ENCODE data around the gene C1QL2.

C1QL2 gene

DNA sequence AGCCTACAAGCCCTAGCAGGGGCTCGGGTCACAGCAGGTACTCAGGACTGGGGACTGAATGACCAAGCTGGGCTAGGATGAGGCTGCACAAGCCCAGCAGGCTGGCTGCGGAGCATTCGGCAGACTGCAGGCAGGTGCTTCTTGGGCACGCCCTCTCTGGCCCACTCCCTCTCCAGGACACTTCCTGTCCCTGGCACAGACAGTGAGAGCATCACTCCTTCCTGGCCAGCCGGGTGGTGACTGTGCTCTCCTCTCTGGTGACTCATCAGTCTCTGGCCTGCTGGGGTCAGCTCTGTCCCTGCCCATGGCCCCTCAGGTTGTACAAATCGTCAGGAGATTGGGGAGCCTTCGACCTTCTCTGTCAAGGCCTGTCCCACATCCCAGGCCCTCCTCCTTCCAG, 22.5 kb downstream of the C1QL2 start:
- DNase-seq = no peak

DNA sequence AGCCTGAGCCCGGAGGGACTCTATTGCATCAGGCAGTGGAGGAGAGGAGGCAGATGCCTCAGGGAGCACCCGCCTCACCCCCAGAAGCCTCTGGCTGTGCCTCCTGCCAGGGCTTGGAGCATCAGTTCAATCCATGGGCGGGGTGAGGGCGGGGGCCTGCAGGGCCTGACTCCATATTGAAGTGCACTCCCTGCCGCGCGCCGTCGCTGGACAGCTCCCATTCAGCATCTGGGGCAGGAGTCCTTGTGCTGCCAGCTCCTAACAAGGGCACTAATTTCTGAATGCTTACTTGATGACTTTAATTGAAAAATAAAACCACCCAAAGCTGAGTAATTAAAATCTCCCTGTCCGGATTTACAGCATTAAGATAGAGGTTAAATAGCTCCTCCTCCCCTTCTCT, 23.8 kb downstream of the C1QL2 start:
- DNase-seq = no peak

DNA sequence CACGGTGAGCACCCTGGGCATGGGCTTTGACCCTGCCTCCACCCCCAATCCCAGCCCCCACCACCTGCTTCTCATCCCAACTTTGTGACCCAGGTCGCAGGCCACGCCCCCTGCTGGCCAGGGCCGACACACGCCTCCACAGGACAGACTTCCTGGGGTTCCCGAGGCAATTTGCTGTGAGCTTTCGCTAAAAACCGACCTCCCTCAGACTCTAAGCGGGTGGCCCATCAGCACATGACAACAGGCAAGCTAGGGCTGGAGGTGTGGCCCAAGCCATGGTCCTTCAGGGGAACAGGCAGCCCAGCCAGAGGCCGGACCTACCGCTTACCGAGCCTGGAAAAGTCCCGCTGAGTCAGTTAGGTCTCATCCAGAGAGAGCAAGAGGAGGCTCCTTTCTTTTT, 31.9 kb downstream of the C1QL2 start:
- DNase-seq = no peak

DNA sequence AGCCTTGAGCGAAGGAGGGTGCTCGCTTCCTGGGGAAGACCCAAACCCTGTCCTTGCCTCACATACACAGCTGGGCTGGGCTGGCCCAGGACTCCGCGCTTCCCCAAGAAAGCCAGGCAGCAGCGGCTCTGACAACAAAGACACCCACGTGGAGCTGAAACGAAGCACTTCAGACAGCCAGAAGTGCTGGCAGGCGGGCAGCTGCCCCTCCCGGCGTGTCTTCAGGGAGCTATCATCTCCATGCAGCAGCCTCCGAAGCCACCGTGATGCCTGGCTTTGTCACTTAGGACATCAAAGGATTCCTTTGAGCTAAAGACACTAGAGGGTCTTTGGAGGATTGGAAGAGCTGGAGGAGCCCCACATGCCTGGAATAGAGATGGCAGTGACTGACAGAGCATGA, 35.2 kb downstream of the C1QL2 start:
- no peak for DNase-seq

DNA sequence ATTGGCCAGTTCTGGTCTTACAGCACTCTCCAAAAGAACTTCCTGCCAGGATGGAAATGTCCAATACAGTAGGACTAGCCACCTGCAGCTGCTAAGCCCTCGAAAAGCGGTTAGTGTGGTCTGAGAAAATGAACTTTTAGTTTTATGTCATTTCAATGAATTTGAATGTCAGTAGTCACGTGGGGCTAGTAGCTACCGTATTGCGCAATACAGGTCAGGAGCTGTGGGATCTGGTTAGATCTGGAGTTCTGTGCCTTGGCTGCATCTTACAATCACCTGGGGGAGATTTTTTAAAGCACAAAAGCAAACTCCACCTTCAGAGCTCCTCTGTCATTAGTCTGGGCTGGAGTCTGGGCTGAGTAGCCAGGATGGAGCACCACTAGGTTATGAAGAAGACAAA, 35.9 kb downstream of the C1QL2 start:
- no peak for DNase-seq

DNA sequence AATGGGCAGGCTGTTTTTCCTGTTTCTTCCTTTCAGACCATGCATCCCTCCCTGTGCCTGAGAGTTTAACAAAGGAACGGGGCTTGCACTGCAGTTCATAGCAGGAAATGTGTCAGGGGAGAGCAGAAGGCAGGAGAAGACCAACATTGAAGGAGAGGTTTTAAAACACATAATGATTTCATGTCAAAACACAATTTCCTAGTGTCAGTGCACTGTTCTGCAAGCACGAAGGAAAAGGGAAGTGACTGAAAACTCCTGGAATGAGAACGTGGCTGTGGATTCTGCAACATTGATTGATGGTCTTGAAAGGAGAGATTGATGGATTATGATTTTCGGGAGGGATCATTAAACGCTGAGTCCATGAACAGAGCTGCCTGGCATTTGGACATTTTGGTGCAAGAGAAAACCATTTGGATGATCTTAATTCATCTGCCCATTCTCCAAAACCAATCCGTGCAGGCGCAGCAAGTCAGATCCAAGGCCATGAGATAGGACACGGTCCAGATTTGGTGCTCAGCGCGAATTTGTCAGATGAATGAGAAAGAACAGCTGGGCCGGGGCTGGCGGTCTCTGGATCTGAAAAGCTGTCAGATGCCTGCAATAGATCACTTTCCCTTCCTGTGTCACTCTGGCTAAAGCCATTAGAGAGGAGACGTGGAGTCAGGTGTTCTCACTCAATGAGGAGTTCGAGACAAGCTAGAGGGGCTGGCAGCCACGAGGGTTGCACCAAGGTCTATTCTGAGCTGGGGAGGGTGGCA, 38.4 kb downstream of the C1QL2 start:
- no peak for DNase-seq

DNA sequence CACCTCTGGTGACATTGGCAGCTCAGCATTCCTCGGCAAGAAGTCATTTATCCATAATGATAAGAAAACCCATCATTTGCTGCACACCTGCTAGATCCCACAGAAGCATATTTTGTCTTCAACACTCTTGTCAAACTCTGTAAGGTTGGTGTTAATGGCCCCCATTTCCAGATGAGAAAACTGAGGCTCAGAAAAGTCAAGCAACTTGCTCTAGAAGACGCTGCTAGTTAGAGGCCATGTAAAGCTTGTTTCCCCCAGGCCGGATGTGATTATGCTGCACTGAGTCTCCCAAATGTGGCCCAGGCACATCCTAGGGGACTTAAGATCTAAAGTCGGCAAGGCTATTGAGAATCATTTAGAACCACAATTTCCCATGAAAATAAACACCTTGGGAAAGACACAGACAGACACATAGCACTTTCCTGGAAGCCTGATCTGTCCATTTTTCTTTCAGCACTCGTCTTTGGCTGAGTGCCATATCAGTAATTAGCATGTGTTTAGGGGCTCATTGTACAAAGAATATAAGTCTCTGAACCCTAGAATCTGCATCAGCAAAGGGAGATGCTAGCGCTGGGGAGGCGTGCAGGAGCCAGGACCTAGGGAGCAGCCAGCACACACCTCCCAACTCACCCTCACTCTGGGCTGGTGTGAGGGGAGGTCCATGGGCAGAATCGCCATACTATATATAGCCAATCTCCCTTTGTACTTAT, 39.3 kb downstream of the C1QL2 start:
- no peak for DNase-seq

DNA sequence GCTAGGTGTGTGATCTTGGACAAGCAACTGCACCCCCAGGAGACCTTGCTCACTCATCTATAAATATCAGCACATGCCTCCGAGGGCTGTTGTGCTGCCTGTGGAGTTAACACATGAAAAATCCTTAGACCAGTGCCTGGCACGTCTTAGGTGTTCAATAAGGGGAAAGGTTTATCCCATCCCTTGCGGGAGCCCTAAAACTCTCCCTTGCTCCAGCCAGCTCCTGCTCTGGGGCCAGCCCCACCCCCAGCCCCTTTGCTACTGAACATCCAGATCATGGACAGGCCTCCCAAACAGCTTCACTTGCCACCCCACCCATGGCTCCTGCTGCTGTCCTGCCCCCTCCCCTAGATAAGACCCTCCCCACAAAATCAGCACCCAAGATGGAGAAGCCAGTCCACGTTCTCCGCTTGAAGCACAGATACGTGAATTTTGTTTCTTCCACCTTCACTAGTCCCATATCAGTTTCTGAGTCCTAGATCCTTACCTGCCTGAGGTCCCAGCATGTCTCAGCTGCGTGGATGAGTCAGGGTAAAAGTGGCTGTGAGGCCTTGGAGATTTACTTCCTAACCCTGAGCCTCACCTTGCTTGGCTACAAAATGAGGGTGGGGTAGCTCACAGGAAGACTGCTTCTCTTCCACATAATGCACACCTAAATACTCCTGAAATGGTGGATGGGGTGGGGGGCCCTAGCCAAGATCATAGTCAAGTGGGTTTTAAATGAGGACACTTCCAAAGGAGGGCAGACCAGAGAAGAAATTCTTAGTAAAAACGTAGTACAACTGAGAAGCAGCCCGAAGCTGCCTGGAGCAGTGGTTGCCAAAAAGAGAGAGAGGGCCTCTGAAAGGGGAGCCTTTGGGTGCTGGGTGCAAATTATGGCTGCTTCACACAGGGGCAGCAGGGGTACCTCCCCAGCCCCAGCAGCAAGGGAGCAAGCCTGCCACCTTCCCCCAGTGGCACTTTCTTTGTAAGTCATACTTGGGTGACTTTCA, 40.4 kb downstream of the C1QL2 start:
- DNase-seq = no peak

DNA sequence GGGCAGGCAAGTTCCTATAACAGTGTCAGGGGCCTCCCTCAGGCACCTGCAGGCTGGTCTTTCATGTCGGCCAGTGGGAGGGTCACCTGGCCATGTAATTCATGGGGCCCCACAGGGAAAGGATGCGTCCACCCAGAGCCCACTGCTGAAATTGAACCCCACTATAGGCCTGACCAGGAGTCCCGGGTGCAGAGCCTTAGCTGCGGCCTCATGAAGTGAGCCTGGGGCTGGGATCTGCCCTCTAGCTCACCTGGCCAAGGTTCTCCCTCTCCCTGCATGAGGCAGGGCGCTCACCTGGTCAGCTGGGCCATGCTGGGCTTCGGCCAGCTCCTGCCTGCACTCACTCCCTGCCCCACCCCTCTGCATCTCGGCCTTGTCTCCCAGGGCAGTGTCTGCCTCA, 41.1 kb downstream of the C1QL2 start:
- DNase-seq = no peak

DNA sequence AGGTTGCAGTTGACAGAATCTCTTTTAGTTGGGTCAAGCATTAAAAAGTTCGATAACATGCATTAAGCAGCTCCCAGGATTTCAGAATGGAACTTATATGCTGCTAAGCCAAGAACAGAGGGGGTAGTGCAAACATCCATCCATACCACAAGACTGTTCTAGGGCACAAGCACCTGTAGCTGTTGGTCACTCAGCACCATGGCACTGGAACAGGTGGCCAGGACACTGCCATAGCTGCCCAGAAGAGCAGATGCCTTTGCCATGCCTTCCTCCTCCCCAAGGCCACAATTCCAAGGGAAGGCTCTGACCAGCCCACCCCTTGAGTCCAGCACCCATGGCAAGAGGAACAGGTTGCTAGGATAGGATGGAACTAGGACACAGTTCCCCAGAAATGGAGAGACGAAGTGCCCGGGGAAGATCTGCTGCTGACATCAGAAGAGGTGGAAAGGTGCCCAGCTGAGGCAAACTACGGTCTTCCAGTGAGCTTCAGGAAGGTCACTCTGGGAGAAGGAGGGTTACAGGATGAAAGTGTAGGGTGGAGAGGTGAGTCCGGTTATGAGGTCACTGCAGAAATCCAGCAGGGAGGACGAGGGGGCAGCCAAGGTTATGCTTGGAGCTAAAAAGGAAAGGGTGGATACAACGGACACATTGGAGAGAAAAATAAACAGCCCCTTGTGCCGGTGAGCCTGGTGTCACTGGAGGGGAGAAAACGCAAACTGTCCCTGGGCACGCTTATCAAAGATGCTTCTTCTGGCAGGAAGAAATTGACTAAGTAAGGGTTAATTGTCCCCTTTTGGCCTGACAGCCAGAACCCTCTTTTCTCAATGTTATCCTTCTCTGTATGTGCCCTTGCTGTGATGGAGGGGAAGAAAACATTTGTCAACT, 41.9 kb downstream of the C1QL2 start:
- no peak for DNase-seq

DNA sequence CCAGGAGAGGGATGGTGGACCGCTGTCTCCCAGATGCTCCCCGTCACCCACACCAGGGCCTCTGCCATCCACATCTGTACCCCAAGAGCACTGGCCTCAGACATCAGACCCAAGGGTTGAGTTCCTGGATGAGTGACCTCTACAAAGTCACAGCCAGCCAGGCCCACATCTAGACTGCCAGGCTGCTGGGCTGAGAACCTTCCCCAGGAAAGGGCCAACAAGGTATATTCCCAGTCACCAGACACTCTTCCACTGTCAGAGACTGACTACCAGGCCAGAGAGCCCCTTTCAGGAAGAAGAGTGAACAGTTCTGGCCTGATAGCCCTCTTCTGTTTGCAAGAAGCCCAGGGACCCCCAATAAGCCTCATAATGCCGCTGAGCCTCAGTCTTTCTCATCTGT, 44.3 kb downstream of the C1QL2 start:
- no peak for DNase-seq

DNA sequence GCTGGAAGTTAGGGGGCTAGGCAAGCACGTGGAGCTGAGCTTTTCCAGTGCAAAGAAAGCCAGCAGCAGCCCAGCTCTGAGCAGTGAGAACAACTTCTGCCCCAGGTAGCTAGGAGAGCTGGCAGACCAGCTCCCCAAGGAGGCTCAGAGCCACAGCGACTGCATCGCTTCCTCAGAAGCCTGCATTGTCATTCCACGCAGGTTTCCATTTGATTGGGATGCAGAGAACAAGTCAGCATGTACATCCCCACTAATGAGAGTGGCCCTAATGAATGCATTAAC, 45.1 kb downstream of the C1QL2 start:
- DNase-seq = no peak

DNA sequence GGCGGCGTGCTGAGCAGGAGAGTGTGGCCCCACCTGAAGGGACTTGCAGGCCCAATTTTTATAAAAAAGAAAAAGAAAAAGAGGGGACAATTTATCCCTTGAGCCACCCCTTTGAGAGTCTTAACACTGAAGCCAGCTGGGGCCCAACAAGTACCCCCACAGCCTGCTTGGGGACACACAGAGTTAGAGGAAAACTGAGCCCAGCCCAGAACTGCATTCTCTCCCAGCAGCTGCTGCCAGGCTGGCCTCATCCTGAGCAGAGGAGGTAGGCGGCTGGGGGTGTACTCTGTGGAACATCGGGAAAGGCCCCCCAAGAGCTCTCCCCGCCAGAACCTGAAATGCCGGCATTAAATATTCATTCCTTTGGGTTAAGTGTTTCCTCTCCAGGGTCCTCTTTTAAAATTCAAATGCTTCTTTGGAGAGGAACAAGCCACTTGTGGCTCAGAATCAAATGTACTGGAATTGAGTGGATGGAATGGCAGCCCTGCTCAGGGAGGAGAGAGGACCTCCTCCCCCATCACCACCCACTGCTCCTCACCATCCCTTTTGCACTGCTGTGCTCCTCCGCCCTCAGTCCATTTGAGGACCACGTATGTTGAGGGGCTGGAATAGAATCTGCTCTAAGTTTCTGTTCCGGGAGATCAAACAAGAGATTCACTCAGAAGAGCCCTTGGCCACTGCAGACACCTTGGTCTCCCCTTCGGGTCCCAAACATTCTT, 45.6 kb downstream of the C1QL2 start:
- no peak for DNase-seq

DNA sequence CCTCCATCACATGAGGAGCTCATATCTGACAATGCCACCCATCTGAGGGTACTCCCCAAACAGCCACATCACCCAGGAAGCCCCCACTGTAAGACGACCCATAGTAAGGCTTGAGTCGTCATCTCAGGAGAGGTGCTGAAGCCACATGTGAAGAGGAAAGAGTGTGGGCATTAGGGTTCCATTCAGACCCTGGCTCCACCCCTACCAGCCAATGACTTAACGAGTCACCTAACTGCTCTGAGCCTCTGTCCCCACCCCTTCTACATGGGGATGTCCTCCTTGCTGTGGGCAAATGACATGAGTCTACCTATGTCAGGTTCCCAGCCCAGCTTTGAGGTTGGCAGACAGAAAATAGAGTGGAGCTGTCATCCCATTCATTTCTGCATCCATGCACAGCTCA, 46.3 kb downstream of the C1QL2 start:
- no peak for DNase-seq

DNA sequence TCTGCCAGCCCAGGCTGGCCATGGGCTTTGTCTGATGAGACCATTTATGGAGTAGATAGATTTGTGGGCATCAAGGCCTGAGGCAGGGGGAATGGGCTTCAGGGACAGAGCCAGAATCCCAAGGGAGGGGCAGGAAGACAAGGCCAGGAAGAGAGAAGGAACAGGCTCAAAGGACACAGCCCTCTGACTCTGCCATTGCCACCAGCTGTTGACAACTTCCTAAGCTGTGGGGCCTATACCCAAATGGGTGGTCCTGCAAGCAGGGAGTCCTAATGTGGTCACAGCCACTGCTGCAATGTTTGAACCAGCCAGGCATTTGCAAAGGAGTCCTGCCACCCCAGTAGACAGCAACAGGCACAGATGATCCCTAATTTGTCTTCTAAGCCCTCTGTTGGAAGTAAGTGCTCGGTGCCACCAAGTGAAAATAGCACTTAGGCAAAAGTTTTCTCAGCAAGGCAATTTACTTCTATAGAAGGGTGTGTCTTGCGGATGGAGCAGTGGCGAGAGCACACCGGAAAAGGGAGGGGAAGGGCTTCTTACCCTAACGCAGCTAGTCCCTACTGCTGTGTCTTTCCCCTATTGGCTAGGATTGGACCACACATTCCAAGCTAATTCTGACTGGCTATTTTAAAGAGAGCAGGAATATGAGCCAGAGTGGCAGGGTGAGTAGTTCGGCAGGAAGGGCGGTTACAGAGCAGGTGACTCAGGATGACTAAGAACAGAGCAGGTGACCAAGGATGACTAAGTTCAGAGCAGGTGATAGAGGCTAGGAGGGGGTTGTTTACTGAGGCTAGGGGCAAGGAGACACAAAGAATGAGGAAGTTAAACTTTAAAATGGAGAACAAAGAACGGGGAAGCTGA, 47.2 kb downstream of the C1QL2 start:
- no peak for DNase-seq

DNA sequence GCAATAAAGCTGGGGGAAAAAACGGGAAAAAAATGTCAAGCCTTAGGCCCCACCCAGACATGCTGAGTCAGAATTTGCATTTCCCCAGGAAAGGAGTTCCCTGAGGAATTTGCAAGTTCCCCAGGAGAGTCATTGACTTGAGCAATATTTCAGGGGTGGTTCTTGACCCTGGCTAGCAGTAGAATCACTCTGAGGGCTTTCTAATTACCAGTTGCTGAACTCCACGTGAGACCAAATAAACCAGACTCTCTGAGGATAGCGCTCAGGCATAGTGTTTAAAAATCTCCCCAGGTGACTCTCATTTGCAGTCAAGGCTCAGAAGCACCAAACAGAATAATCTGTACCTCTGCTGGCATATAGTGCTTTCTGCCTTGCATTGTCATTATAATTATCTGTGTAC, 48.7 kb downstream of the C1QL2 start:
- no peak for DNase-seq

DNA sequence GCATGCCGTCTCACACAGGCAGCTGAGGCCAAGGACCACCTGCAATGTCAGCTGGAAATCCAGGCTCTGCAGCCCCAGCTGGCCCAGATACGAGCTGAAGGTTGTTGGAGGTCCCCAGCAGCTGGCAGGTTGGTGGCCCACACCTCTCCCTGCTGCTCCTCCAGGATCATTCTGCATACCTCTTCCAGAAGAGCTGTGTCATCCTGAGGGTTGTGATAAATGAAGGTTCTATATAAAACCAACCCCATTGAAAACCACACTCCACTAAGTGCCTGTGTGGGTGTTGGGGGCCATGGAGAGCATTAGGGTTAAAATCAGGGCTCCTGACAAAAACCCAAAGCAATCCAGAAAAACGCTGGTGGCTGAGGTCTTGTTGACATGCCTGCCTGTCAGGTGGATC, 50.4 kb downstream of the C1QL2 start:
- DNase-seq = no peak

DNA sequence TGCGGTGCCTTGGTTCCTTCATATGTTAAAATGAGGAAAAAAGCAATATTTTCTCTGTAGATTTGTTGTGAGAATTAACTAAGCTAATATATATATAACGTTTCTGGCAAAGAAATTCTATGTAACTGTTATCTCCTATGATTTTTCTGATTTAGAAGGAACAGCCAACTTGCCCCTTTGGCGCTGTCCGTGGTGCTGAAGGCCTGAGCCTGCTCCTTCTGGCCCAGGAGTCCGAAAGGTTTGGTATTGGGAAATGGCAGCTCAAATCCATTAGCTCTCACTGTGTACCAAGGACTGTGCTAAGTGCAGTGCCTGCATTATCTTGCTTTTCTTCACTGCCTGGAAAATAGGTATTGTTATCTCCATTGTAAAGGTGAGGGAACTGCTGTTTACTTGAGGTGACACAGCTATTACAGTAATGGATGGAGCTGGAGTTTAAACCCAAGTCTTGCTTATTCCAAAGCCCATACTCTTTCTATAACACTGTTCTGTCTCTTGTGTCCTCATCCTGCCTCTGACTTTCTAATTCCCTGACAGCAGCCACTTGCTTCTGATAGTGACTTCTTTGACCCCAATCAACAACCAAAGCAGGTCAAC, 52.2 kb downstream of the C1QL2 start:
- DNase-seq = peak; percentile 27
